ENCODE results near the gene TMEM176B. TPM values are rescaled to one million over a fixed set of nuclear protein-coding genes. Genes with fewer than 3 reads are reported as not detected.

The TMEM176B gene
- total RNA-seq, 2 donors from 2014 or later = 4.5 to 14.5 TPM

DNA sequence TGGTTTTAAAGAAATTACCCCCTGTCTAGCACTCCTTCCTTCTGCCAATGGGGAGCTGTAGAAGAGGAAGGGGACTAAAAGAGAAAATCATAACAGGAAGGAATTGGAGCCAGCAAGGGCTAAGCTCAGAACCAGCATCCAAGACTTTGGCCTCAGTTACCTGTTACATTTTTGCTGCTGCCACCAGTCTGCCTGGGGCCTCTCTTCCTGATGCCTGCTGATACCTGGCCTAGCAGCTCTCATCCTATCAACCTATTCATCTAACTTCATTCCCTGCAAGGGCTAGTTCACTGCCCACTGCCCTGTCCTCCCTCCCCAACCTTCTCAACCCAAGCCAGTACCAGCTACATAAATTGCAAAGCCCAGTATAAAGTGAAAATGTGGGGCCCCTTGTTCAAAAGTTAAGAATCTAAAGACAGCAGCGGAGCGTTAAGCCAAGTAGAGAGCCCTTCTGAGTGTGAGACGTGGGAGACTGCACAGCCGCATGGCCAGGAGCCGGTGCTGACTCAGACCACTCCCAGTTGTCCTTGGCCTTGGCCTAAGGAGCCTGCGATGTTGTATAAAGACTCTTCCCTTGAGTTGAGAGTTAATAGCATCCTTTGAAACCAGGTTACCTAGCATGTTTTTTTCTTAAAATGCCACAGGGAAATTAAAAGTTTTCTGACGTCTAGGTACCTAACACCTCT lies 38.9 kb upstream of the TMEM176B start:
- Histone ChIP-seq H3K9me3 (no peaks in the 10 kb centered on the region), H3K27ac (no peak overlapping the region), H3K27me3 (replicated peaks; ENCODE audit: insufficient read depth) (no peaks in the 10 kb centered on the region), H3K4me1 (replicated peaks) (no peaks in the 10 kb centered on the region), H3K4me3 (no peak overlapping the region), H3K36me3 (no peaks in the 10 kb centered on the region)
- 76% methylated on average over 7 of the region's 7 CpGs for WGBS
- intact Hi-C loops (cut with DNase I) = no loop called here
- DNase-seq (ENCODE audit: low spot score) = no peak
- TF ChIP-seq, protein P1, sequence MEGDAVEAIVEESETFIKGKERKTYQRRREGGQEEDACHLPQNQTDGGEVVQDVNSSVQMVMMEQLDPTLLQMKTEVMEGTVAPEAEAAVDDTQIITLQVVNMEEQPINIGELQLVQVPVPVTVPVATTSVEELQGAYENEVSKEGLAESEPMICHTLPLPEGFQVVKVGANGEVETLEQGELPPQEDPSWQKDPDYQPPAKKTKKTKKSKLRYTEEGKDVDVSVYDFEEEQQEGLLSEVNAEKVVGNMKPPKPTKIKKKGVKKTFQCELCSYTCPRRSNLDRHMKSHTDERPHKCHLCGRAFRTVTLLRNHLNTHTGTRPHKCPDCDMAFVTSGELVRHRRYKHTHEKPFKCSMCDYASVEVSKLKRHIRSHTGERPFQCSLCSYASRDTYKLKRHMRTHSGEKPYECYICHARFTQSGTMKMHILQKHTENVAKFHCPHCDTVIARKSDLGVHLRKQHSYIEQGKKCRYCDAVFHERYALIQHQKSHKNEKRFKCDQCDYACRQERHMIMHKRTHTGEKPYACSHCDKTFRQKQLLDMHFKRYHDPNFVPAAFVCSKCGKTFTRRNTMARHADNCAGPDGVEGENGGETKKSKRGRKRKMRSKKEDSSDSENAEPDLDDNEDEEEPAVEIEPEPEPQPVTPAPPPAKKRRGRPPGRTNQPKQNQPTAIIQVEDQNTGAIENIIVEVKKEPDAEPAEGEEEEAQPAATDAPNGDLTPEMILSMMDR (IDR thresholded peaks at IDR 0.05) = no peak
- TF ChIP-seq POLR2A (IDR thresholded peaks at IDR 0.05) (no peak), POLR2AphosphoS5 (IDR thresholded peaks at IDR 0.05) (no peak)

DNA sequence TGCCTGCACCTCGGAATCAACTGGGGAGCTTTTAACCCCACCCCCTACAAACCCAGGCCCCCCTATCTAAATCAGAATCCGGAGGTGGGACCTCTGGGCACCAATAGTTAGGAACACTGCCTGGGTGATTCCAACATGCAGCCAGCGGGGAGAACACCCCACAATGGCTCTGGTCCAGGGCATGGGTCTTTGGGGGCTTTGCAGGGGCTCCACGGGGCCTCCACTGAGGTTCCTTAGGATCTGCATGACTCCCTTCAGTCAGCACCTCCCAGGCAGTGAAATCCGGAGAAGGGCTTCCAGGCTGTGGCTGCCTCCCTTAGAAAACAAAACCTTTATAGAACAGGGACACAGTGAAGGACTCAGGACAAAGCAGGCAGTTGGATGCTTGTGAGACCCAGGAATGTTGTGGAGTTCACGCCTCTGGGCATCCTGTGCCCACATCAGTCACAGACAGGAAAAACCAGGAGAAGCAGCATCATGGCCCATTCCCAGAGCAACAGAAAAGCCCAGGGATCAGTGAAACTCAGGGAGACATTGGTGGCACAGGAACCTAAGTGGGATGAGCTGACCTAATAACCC lies 35.6 kb upstream of the TMEM176B start:
- Histone ChIP-seq H3K4me3 (no peak overlapping the region), H3K36me3 (no peaks in the 10 kb centered on the region), H3K27me3 (replicated peaks; ENCODE audit: insufficient read depth) (no peaks in the 10 kb centered on the region), H3K9me3 (no peaks in the 10 kb centered on the region), H3K27ac (no peak overlapping the region), H3K4me1 (replicated peaks) (no peaks in the 10 kb centered on the region)
- DNase-seq (ENCODE audit: low spot score) = no peak
- 67% methylated on average over 6 of the region's 6 CpGs for WGBS
- intact Hi-C loops (cut with DNase I) = no loop called here
- TF ChIP-seq, protein P1 (IDR thresholded peaks at IDR 0.05) = no peak
- no peak for TF ChIP-seq POLR2A (IDR thresholded peaks at IDR 0.05)
- no peak for TF ChIP-seq POLR2AphosphoS5 (IDR thresholded peaks at IDR 0.05)

DNA sequence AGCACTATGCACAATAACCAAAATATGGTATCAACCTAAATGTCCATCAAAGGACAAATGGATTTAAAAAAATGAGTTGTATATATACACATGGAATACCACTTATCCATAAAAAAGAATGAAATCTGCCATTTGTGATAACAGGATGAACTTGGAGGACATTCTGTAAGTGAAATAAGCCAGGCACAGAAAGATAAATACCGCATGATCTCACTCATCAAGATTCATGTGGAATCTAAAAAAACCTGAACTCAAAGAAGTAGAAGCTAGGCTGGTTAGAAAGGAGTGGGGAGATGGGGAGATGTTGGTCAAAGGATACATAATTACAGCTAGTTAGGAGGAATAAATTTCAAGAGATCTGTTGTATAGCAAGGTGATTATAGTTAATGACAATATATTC lies 34.9 kb upstream of the TMEM176B start:
- no peaks in the 10 kb centered on the region for H3K4me1 ChIP-seq (replicated peaks)
- TF ChIP-seq, protein P1 (IDR thresholded peaks at IDR 0.05) = no peak
- TF ChIP-seq POLR2A (IDR thresholded peaks at IDR 0.05) (no peak), POLR2AphosphoS5 (IDR thresholded peaks at IDR 0.05) (no peak)
- H3K36me3 ChIP-seq = no peaks in the 10 kb centered on the region
- no peak for DNase-seq (ENCODE audit: low spot score)
- no peaks in the 10 kb centered on the region for H3K27me3 ChIP-seq (replicated peaks; ENCODE audit: insufficient read depth)
- H3K9me3 ChIP-seq = no peaks in the 10 kb centered on the region
- no peak overlapping the region for H3K4me3 ChIP-seq
- no peak overlapping the region for H3K27ac ChIP-seq
- intact Hi-C loops (cut with DNase I) = no loop called here
- 90% methylated on average over 1 of the region's 1 CpG for WGBS

DNA sequence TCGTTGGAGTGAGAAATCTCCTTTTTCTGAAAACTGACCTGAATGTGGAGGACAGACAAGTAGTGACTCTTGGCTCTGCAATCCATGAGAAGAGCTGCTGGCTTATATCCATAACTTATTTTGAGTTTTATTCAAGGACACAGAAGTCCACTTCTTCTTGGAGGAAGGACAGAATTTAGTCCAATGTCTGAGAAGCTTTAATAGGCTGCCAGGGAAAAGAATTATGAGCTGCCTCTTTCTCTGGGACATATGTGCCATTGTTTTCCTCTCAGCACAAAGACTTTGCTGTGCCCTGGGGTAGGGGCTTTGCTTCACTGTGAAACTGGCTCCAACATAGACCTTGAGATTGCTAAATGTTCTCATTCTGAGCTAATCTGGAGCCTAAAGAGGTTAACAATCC lies 31.7 kb upstream of the TMEM176B start:
- 30% methylated on average over 1 of the region's 1 CpG for WGBS
- no peak for TF ChIP-seq POLR2A (IDR thresholded peaks at IDR 0.05)
- no peak for TF ChIP-seq POLR2AphosphoS5 (IDR thresholded peaks at IDR 0.05)
- TF ChIP-seq, protein P1 (IDR thresholded peaks at IDR 0.05) = no peak
- no peak for DNase-seq (ENCODE audit: low spot score)
- intact Hi-C loops (cut with DNase I) = no loop called here
- no peaks in the 10 kb centered on the region for H3K9me3 ChIP-seq
- no peak overlapping the region for H3K4me3 ChIP-seq
- no peaks in the 10 kb centered on the region for H3K36me3 ChIP-seq
- H3K4me1 ChIP-seq (replicated peaks) = no peaks in the 10 kb centered on the region
- no peaks in the 10 kb centered on the region for H3K27me3 ChIP-seq (replicated peaks; ENCODE audit: insufficient read depth)
- H3K27ac ChIP-seq = no peak overlapping the region

DNA sequence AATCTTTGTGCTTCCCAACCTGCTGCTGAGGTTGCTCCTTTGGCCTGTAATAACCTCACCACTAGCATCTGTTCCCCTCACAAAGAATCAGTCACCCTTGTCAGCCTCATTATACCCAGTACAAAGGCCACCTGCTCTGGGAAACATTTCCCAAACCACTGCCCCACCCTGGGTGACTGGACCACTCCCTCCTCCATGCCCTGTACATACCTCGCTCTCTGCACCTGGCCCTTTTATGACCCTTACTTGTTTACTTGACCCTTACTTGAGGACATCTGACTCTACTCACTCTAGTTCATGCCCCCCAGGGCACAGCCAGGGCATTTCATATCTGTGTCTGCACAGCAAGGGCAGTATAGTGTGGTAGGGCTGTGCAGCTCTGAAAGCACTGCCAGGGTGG lies 30.8 kb upstream of the TMEM176B start:
- 76% methylated on average over 1 of the region's 1 CpG for WGBS
- H3K27ac ChIP-seq = no peak overlapping the region
- TF ChIP-seq POLR2A (IDR thresholded peaks at IDR 0.05) (no peak), POLR2AphosphoS5 (IDR thresholded peaks at IDR 0.05) (no peak)
- TF ChIP-seq, protein P1 (IDR thresholded peaks at IDR 0.05) = no peak
- no peaks in the 10 kb centered on the region for H3K4me1 ChIP-seq (replicated peaks)
- no peak overlapping the region for H3K4me3 ChIP-seq
- H3K9me3 ChIP-seq = no peaks in the 10 kb centered on the region
- no peaks in the 10 kb centered on the region for H3K27me3 ChIP-seq (replicated peaks; ENCODE audit: insufficient read depth)
- DNase-seq (ENCODE audit: low spot score) = no peak
- no peaks in the 10 kb centered on the region for H3K36me3 ChIP-seq
- intact Hi-C loops (cut with DNase I) = no loop called here
